ENCODE data around the gene RBM6. TPM values are rescaled to one million over a fixed set of nuclear protein-coding genes. Genes with fewer than 3 reads are reported as not detected.
A peak's percentile ranks its signal among the peaks of the same experiment; 100 is the strongest.
"Not testable (repeated sequence)": the region's sequence is repeated elsewhere in the genome, so short reads cannot be mapped to it uniquely, and the experiment has no call there.

The RBM6 gene
- total RNA-seq, 4 donors from 2014 or later: 62.3 to 137 (median 88.4) TPM

DNA sequence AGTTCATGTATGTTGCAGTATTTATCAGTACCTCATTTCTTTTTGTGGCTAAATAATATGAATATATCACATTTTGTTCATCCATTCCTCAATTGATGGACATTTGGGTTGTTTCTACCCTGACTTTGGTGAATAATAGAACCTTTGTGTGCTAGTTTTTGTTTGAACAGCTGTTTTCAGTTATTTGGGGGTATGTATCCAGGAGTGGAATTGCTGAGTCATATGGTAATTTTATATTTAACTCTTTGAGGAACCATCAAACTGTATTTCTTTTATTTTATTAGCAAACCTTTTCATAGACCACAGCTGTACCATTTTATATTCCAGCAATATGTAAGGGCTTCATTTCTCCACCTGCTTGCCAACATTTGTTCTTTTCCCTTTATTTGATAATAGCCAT is 110.4 kb downstream of the RBM6 start:
- DNase-seq (ENCODE audit: low spot score) (no peak), ATAC-seq (ENCODE audit: low FRiP score) (no peak)
- TF ChIP-seq, protein P1, sequence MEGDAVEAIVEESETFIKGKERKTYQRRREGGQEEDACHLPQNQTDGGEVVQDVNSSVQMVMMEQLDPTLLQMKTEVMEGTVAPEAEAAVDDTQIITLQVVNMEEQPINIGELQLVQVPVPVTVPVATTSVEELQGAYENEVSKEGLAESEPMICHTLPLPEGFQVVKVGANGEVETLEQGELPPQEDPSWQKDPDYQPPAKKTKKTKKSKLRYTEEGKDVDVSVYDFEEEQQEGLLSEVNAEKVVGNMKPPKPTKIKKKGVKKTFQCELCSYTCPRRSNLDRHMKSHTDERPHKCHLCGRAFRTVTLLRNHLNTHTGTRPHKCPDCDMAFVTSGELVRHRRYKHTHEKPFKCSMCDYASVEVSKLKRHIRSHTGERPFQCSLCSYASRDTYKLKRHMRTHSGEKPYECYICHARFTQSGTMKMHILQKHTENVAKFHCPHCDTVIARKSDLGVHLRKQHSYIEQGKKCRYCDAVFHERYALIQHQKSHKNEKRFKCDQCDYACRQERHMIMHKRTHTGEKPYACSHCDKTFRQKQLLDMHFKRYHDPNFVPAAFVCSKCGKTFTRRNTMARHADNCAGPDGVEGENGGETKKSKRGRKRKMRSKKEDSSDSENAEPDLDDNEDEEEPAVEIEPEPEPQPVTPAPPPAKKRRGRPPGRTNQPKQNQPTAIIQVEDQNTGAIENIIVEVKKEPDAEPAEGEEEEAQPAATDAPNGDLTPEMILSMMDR (IDR thresholded peaks at IDR 0.05): no peak

DNA sequence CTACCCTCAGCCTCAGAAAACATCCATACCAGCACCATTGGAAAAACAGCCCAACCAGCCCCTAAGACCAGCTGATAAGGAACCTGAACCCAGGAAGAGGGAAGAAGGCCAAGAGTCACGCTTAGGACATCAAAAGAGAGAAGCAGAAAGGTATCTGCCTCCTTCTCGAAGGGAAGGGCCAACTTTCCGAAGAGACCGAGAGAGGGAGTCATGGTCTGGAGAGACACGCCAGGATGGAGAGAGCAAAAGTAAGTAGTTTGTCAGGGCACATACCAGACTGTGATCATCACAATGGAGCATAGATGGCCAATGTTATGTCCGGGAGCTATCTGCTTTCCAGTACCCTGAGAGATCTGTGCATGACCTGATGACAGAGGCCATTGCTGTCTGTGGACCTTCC is 117.8 kb downstream of the RBM6 start:
- TF ChIP-seq, protein P1 (IDR thresholded peaks at IDR 0.05): no peak
- ATAC-seq (ENCODE audit: low FRiP score): no peak
- no peak for DNase-seq (ENCODE audit: low spot score)

DNA sequence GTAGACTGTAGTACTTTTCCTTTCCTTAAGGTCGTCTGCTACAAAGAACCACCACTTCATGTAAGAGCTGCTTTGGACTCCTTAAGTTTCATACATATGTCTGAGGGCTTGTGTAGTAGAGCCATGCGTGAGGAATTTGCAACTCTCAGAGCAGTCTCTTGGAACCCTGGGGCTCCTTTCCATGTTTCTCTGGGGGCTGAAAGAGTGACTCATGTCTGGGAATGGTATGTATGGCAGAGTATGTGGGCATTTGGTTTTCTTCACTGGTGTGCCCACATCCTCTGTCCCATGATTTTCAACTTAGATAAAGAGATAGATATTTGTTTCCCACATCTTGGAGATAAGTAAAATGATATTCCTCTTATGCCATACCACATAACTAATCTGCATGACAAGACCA is 128.2 kb downstream of the RBM6 start:
- TF ChIP-seq, protein P1 (IDR thresholded peaks at IDR 0.05): no peak
- ATAC-seq (ENCODE audit: low FRiP score): no peak
- DNase-seq (ENCODE audit: low spot score): no peak

DNA sequence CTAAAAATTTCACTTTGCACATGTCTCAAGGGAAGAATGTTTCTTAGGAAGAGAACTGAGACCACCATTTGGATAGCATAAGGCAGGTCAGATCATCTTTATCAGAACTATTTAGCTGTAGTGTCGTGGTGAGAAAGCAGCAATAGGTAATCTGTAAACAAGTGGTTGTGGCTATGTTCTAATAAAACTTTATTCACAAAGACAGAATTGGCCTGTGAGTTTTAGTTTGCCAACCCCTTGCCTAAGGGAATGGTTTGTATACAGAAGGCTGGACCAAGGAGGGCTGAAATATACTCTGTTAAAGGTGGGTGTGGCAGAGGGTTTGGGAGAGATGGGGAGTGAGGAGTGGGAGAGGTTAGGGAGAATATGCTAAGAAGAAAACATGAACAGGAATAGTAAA is 138.1 kb downstream of the RBM6 start:
- TF ChIP-seq, protein P1 (IDR thresholded peaks at IDR 0.05): no peak
- ATAC-seq (ENCODE audit: low FRiP score) (no peak), DNase-seq (ENCODE audit: low spot score) (no peak)

DNA sequence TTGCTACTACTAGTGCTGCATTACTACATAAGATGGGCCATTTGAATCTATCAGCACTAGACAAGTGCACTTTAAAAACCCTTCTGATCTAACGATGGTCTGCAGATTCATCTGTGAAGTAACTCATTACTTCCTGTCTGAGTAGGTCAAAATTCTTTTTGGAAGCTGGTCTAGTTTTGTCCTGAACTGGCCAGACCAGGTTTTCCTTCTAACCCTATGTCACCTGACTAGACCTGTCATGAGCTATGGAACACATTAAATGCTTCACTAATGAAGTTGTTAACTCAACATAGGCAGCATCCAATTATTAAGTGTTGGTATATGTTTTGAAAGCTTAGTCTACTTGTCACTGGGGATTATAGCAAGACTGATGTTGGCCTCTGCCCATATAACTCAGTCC is 138.7 kb downstream of the RBM6 start:
- TF ChIP-seq, protein P1 (IDR thresholded peaks at IDR 0.05): no peak
- ATAC-seq (ENCODE audit: low FRiP score): no peak
- DNase-seq (ENCODE audit: low spot score): no peak

- not testable (repeated sequence) for DNase-seq (ENCODE audit: low spot score); ATAC-seq (ENCODE audit: low FRiP score)
Observed at GRCh38 chr3:50084951-50085350, 145.0 kb downstream of the RBM6 start.

DNA sequence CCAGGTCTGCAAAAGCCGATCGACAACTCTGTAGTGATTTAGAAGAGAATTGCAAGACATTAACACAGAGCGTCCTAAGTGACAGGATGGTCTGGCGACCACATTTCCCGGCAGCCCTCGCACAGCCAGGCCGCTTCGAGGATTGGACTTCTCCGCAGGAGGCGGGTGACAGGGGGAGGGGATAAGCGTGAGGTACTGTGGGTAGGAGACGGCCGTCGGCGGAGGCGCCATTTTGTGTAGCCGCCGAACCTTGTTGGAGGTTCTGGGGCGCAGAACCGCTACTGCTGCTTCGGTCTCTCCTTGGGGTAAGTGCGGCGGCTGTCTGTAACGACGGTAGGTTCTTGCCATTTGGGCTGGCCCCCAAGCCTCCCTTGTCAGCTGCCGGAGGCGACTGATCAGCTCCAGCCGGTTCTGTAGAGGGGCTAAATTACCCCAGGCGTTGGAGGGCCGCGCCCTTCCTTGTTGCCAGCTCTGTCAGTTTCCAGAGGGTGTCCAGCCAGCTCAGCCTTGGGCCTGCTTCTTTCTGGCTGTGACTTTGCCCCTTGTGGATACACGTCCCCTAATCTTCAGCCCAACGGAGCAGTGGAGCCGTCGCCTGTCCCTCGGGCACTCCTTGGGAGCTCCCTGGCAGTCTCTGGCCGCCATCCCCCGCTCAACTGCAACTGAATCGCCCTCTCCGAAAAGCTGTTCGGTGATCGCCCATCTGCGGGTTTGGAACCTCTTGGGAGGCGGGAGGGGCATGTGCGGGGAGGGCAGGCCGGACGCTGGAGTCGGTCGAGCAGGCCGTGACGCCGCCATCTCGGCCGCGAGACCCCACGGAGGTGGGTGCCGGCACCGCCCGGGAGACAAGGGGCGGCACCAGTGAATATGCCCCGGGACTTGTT is 149.0 kb downstream of the RBM6 start, which contains the start of gene RBM5:
Gene RBM5 (plus strand): TSS at position 195 of the 884 bp plus-strand sequence. CDS start 1,516 bp downstream, outside the sequence.
- peak; percentile 70 for DNase-seq (ENCODE audit: low spot score)
- ATAC-seq (ENCODE audit: low FRiP score): peak; percentile 96
- TF ChIP-seq, protein P1 (IDR thresholded peaks at IDR 0.05): no peak

Data from omental fat pad (tissue), 4 donors.